Measurements from ENCODE around the gene CHMP1A.

DNA sequence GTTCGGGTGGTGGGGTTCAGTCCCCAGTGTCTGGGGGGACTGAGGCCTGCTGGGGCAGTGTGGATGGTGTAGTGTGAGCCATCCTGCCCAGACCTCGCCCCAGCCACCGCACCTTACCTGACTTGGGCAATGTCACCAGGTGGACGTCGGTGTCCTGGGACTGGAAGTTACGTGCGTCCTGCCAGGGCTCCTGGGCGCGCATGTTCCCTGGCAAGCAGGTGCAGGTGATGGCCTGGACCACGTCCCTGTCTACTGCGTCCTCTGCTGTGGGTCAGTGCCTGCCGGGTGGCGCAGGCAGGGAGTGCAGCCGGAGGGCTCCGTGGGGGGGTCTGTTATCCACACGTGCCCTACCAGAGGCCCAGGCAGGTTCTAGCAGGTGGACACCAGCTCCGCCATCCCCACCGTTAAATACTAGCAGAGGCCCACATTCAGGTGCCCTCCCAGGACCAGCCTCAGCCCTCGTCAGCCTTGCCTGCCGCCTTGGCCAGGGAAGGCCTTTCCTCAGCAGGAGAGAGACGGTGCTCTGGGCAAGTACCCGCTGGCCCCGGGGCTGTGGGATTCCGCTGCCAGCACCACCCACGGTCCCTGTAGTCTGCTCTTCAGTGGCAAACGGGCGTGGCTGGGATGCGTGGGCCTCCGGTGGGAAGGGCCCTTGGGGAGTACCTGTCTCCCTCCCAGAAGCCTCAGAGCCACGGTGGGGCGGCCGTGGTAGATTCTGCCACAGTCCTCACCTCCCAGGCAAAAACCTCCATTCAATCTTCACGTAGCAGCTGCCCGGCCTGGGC is 52.1 kb downstream of the CHMP1A start:
- TF ChIP-seq POLR2A (IDR thresholded peaks at IDR 0.05; ENCODE audit: low read length) (no peak), GATA1 (IDR thresholded peaks at IDR 0.05; ENCODE audit: low read depth, low read length) (no peak)
